ENCODE data around the gene CCDC78. TPM values are rescaled to one million over a fixed set of nuclear protein-coding genes. Genes with fewer than 3 reads are reported as not detected.

The CCDC78 gene
- total and polyA plus RNA-seq, 12 donors: 0.21 to 1.7 (median 0.55) TPM; not detected in 1

GRCh38 chr16:765488-765865 lies 39.2 kb upstream of the CCDC78 start:
- H3K27me3 ChIP-seq: peaks cover 7 to 32% (median 11%) of the 10 kb centered on the region in 7 donors
- WGBS, 2 donors: 92% methylated on average over 23 to 29 of the region's 29 CpGs
- DNase-seq: no peak

GRCh38 chr16:764848-765487 lies 38.7 kb upstream of the CCDC78 start:
- Histone ChIP-seq H3K4me1 (no peaks in the 10 kb centered on the region), H3K27me3 (peaks cover 7 to 33% (median 11%) of the 10 kb centered on the region in 7 donors), H3K9me3 (no peaks in the 10 kb centered on the region), H3K4me3 (no peak overlapping the region), H3K36me3 (no peaks in the 10 kb centered on the region), H3K27ac (no peak overlapping the region)
- WGBS, 2 donors: 86% methylated on average over 38 of the region's 38 CpGs
- DNase-seq: no peak
- no peak for TF ChIP-seq CTCF (IDR thresholded peaks at IDR 0.05)
- intact Hi-C loops (cut with DNase I): no loop called here
- ATAC-seq: no peak

More at GRCh38 chr16:765488-765865, 39.2 kb upstream of the CCDC78 start:
- Histone ChIP-seq H3K36me3 (no peaks in the 10 kb centered on the region), H3K27ac (no peak overlapping the region), H3K4me1 (no peaks in the 10 kb centered on the region), H3K9me3 (no peaks in the 10 kb centered on the region), H3K4me3 (no peak overlapping the region)
- intact Hi-C loops (cut with DNase I): no loop called here
- no peak for TF ChIP-seq CTCF (IDR thresholded peaks at IDR 0.05)
- no peak for ATAC-seq

- H3K36me3 ChIP-seq: no peaks in the 10 kb centered on the region
- intact Hi-C loops (cut with DNase I): no loop called here
- H3K27ac ChIP-seq: no peak overlapping the region
- no peak for TF ChIP-seq CTCF (IDR thresholded peaks at IDR 0.05)
- no peaks in the 10 kb centered on the region for H3K9me3 ChIP-seq
- no peak overlapping the region for H3K4me3 ChIP-seq
- WGBS, 2 donors: 71 to 75% methylated on average over 19 to 20 of the region's 20 CpGs
- H3K27me3 ChIP-seq: peaks cover 6 to 36% (median 10%) of the 10 kb centered on the region in 7 donors
- DNase-seq: no peak
- H3K4me1 ChIP-seq: no peaks in the 10 kb centered on the region
- no peak for ATAC-seq
Observed at GRCh38 chr16:764184-764750, 38.0 kb upstream of the CCDC78 start.

DNA sequence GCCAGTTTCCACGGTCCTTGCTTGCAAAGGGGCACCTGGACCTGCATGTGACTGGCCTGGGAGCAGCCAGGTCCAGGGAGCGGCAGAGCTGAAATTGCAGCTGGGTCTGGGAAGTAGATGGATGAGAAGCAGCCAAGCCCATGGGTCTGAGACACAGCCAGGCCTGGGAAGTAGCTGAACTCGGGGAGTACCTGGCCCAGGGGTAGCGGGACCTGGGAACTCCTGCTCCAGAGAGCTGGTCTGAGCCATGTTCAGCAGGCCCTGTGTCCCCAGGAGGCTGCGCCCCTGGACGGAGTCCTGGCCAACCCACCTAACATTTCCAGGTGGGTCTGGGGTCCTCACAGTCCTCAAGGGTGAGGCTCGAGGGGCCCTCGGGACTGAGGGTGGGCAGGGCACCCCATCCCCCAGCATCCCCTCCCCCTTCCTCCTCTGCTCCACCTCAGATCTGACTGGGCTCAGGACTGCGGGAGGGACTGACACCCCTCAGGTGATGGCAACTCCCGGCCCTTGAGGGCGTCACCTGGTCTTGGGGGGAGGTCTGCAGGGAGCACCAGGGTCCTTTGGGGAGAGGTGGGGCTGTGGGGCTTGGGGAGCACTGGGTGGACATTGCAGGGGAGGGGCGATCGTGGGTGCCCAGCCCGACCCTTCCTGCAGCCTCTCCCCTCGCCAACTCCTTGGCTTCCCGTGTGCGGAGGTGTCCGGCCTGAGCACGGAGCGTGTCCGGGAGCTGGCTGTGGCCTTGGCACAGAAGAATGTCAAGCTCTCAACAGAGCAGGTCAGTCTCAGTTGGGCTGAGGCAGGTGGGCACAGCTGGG lies 37.3 kb upstream of the CCDC78 start:
- Histone ChIP-seq H3K4me1 (no peaks in the 10 kb centered on the region), H3K27me3 (peaks cover 6 to 36% (median 10%) of the 10 kb centered on the region in 7 donors), H3K4me3 (no peak overlapping the region), H3K36me3 (no peaks in the 10 kb centered on the region), H3K27ac (no peak overlapping the region), H3K9me3 (no peaks in the 10 kb centered on the region)
- 75% methylated on average over 19 to 21 of the region's 21 CpGs for WGBS, 2 donors
- intact Hi-C loops (cut with DNase I): no loop called here
- DNase-seq (no peak), ATAC-seq (no peak)
- no peak for TF ChIP-seq CTCF (IDR thresholded peaks at IDR 0.05)

Measured in heart right ventricle (tissue), 16 donors.